Uterine smooth muscle cell (primary cell): ENCODE measurements around the gene GGTLC2. TPM values are rescaled to one million over a fixed set of nuclear protein-coding genes. Genes with fewer than 3 reads are reported as not detected.

Experiments used
- total RNA-seq: library from RNA; depleted of rRNA; stranded (reverse); fragments of >200 nt; gene quantifications from 2 replicates; pipeline ENCODE4 v1.2.3, GENCODE V29; 2014

The GGTLC2 gene
- total RNA-seq: not detected in 2 replicates

DNA sequence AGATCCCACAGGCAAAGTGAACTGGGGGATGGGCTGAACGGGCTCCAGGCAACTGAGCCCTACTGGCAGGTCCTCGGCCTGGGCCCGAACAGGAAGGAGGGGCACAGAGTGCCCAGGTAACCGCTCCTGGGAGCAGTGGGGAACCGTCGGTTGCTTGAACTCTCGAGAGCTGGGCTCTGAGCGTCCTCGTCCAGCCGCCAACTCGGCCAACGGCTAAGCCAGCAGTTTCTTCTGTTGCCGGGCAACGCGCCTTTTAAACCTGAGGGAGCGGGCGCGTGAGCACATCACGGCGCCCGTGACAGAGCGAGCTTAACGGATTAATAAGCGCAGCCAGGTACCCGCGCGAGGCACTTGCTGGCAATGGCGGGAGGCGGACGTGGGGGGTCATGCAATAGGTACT, at the start of gene GGTLC2:
Gene GGTLC2 (plus strand): TSS at position 301 of the 400 bp plus-strand sequence. CDS start 1,732 bp downstream, outside the sequence.

Other genes starting within 250 kb of the GGTLC2 start
- gene ZNF280B, start 135.9 kb upstream of the GGTLC2 start, total RNA-seq: 1.00 and 1.1 TPM in 2 replicates
- gene ZNF280A, start 124.3 kb upstream of the GGTLC2 start, total RNA-seq: 0.11 TPM in 1 of 2 replicates, not detected in the other
- 0.25 TPM in 1 of 2 replicates, not detected in the other for gene PRAME, start 85.3 kb upstream of the GGTLC2 start, total RNA-seq
- gene IGLL5, start 243.2 kb downstream of the GGTLC2 start, total RNA-seq: not detected in 2 replicates